Activated naive CD8-positive, alpha-beta T cell treated with anti-CD3 and anti-CD28 coated beads, Interleukin-2, amount 10 ng/mL, durations not matched to agents 7 days and 5 days (primary cell): ENCODE results near the gene SLC35D3. TPM values are rescaled to one million over a fixed set of nuclear protein-coding genes. Genes with fewer than 3 reads are reported as not detected.
"Not testable (repeated sequence)": the region's sequence is repeated elsewhere in the genome, so short reads cannot be mapped to it uniquely, and the experiment has no call there.

Experiments
- ATAC-seq: fragments of 150-1000 bp; cut with Tn5 transposase; one replicate; pipeline ENCODE4 v1.10.0; 2021; ENCODE audit warnings: low read depth, moderate library complexity
- POLR2A ChIA-PET: fragments of 350-600 bp; sonication (Branson Sonifier 250); formaldehyde crosslinking; loops from one replicate; lab custom pipeline; 2021; ENCODE audit warnings: antibody characterized with exemption; lab: Charles Lee
- DNase-seq: peaks from one replicate; pipeline ENCODE4 v3.0.0; 2021
- H3K27ac Mint-ChIP-seq: one replicate; pipeline ENCODE4 v1.8.0; 2022; ENCODE audit warnings: mild to moderate bottlenecking, mixed read lengths
- H3K27me3 Mint-ChIP-seq: one replicate; pipeline ENCODE4 v1.8.0; 2022; ENCODE audit warnings: mild to moderate bottlenecking, moderate library complexity, mixed read lengths
- H3K36me3 Mint-ChIP-seq: one replicate; pipeline ENCODE4 v1.8.0; 2021; ENCODE audit warnings: mild to moderate bottlenecking, mixed read lengths
- H3K4me1 Mint-ChIP-seq: one replicate; pipeline ENCODE4 v1.8.0; 2021; ENCODE audit warnings: mixed read lengths
- H3K4me3 Mint-ChIP-seq: one replicate; pipeline ENCODE4 v1.8.0; 2022; ENCODE audit warnings: mild to moderate bottlenecking, moderate library complexity, mixed read lengths
- H3K9me3 Mint-ChIP-seq: one replicate; pipeline ENCODE4 v1.8.0; 2021; ENCODE audit warnings: mixed read lengths
- total RNA-seq, 2 experiments: library from RNA; stranded (reverse); gene quantifications; one replicate each; pipeline ENCODE4 v1.2.3, GENCODE V29; 2021

SLC35D3 gene
- total RNA-seq, 2 experiments from 2014 or later = not detected

- ATAC-seq = no peak
- no peak overlapping the region for H3K4me3 Mint-ChIP-seq
- POLR2A ChIA-PET = no interaction called here
- no peaks in the 10 kb centered on the region for H3K36me3 Mint-ChIP-seq
- H3K27ac Mint-ChIP-seq = no peak overlapping the region
- peaks cover 5% of the 10 kb centered on the region for H3K9me3 Mint-ChIP-seq
- H3K27me3 Mint-ChIP-seq = peaks cover 8% of the 10 kb centered on the region
- no peak for DNase-seq
- H3K4me1 Mint-ChIP-seq = no peaks in the 10 kb centered on the region
These were observed 23.0 kb downstream of the SLC35D3 start for GRCh38 chr6:136945072-136945471.

- POLR2A ChIA-PET = no interaction called here
- Mint-ChIP-seq H3K27me3 (peaks cover 8% of the 10 kb centered on the region), H3K9me3 (peaks cover 5% of the 10 kb centered on the region), H3K4me1 (no peaks in the 10 kb centered on the region), H3K36me3 (no peaks in the 10 kb centered on the region), H3K27ac (no peak overlapping the region), H3K4me3 (no peak overlapping the region)
- no peak for DNase-seq
- ATAC-seq = no peak
These were observed 23.6 kb downstream of the SLC35D3 start for GRCh38 chr6:136945711-136946121.

- no peaks in the 10 kb centered on the region for H3K36me3 Mint-ChIP-seq
- H3K4me3 Mint-ChIP-seq = no peak overlapping the region
- DNase-seq (no peak), ATAC-seq (no peak)
- H3K4me1 Mint-ChIP-seq = no peaks in the 10 kb centered on the region
- POLR2A ChIA-PET = no interaction called here
- H3K27me3 Mint-ChIP-seq = peaks cover 8% of the 10 kb centered on the region
- no peak overlapping the region for H3K27ac Mint-ChIP-seq
- peaks cover 1% of the 10 kb centered on the region for H3K9me3 Mint-ChIP-seq
These were observed 24.9 kb downstream of the SLC35D3 start for GRCh38 chr6:136947037-136947436.

GRCh38 chr6:136949957-136950356, 27.9 kb downstream of the SLC35D3 start:
- H3K9me3 Mint-ChIP-seq, DNase-seq, H3K27ac Mint-ChIP-seq, H3K4me1 Mint-ChIP-seq, H3K27me3 Mint-ChIP-seq, ATAC-seq, H3K36me3 Mint-ChIP-seq, H3K4me3 Mint-ChIP-seq, POLR2A ChIA-PET: not testable (repeated sequence)

DNA sequence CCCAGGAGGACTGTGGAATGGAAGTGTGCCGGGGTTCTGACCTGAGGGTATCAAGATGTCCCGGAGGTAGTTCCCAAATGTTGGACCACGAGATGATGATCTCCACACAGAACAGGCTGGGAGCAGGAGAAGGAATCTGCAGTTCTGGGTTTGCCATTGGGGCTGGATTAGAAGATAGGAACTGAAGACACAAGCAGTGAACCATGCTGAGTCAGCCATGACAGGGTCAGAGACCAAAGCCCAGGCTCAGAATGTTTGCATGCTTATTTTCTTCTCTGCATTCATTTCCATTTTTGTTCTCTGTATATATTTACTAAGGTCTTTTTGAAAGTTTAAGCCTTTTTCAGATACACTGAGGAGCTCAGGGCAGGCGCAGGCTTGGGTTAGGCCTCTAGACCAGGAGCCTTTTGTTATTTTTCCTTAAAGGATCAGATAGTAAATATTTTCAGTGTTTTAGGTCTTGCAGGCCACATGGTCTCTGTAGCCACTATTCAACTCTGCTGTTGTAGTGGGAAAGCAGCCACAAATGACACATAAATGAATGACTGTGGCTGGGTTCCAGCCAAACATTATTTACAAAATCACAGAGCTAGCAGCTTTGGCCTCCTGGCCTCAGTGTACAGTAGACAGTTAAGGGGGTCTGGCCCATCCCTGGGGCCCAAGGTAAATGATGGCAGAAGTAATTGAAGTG, 28.5 kb downstream of the SLC35D3 start:
- H3K27me3 Mint-ChIP-seq = peaks cover 10% of the 10 kb centered on the region
- no peaks in the 10 kb centered on the region for H3K36me3 Mint-ChIP-seq
- peaks cover 1% of the 10 kb centered on the region for H3K9me3 Mint-ChIP-seq
- no peak overlapping the region for H3K27ac Mint-ChIP-seq
- DNase-seq (no peak), ATAC-seq (no peak)
- POLR2A ChIA-PET = no interaction called here
- H3K4me3 Mint-ChIP-seq = no peak overlapping the region
- H3K4me1 Mint-ChIP-seq = no peaks in the 10 kb centered on the region

DNA sequence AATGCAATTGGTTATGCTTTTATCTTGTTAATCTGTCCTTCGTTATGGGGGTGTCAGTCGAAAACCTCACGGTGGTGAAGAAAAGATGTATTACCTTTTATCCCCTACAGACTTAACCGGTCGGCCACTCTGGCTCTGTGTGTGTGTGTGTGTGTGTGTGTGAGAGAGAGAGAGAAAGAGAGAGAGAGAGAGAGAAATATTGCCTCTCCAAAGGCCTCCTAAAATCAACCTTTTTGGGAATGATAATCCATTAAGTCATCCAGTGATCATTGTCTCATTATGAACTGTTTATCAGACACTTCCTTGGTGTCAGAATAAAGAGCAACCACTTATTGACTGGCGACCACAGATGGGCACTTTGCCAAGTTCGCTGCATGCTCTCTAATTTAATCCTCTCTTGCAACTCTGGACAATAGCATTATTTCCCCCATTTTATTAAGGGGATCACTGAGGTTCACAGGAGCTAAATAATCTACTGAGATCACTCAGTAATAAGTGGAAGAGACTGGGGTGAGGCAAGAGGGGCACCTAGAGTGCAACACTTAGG, 30.7 kb downstream of the SLC35D3 start:
- POLR2A ChIA-PET = no interaction called here

GRCh38 chr6:136955123-136955522, 33.0 kb downstream of the SLC35D3 start:
- no peak overlapping the region for H3K27ac Mint-ChIP-seq
- H3K4me3 Mint-ChIP-seq = no peak overlapping the region
- ATAC-seq (no peak), DNase-seq (no peak)
- H3K9me3 Mint-ChIP-seq = no peaks in the 10 kb centered on the region
- no peaks in the 10 kb centered on the region for H3K36me3 Mint-ChIP-seq
- peaks cover 5% of the 10 kb centered on the region for H3K4me1 Mint-ChIP-seq
- peaks cover 23% of the 10 kb centered on the region for H3K27me3 Mint-ChIP-seq
- POLR2A ChIA-PET = no interaction called here

More for the DNA sequence above, 30.7 kb downstream of the SLC35D3 start:
- H3K27ac Mint-ChIP-seq = no peak overlapping the region
- DNase-seq (no peak), ATAC-seq (no peak)
- H3K4me3 Mint-ChIP-seq = no peak overlapping the region
- H3K27me3 Mint-ChIP-seq = peaks cover 20% of the 10 kb centered on the region
- H3K9me3 Mint-ChIP-seq = peaks cover 1% of the 10 kb centered on the region
- peaks cover 5% of the 10 kb centered on the region for H3K4me1 Mint-ChIP-seq
- no peaks in the 10 kb centered on the region for H3K36me3 Mint-ChIP-seq

GRCh38 chr6:136956590-136957544, 34.8 kb downstream of the SLC35D3 start:
- Mint-ChIP-seq H3K36me3 (no peaks in the 10 kb centered on the region), H3K4me1 (peaks cover 5% of the 10 kb centered on the region), H3K9me3 (no peaks in the 10 kb centered on the region), H3K27ac (no peak overlapping the region), H3K27me3 (peaks cover 23% of the 10 kb centered on the region), H3K4me3 (no peak overlapping the region)
- DNase-seq (no peak), ATAC-seq (no peak)
- POLR2A ChIA-PET = interaction anchor here (0.7 kb wide), 1 partner anchor 131 kb away, joined by 3 read pairs; no protein-coding TSS in a partner anchor

DNA sequence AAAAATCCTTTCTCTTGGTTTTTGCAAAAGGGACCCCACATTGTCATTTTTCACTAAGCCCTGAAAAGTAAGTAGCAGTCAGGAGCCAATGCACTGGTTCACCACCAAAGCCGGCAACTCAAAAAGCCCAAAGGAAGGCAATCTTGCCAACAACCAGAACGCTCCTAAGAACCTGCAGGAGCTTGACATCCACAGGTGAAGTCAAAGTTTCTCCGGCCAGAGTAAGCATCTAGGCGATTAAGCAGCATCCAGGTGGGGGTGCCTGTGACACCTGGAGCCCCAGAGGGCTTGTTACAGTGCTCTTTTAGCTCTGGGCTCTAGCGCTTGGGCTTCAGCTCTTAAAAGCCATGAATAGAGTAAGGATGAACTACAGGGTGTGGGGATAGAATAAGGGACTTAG, 36.1 kb downstream of the SLC35D3 start:
- Mint-ChIP-seq H3K4me3 (no peak overlapping the region), H3K27ac (no peak overlapping the region), H3K36me3 (no peaks in the 10 kb centered on the region), H3K4me1 (peaks cover 5% of the 10 kb centered on the region), H3K9me3 (no peaks in the 10 kb centered on the region), H3K27me3 (peaks cover 31% of the 10 kb centered on the region)
- no peak for DNase-seq
- POLR2A ChIA-PET = no interaction called here
- ATAC-seq = no peak

DNA sequence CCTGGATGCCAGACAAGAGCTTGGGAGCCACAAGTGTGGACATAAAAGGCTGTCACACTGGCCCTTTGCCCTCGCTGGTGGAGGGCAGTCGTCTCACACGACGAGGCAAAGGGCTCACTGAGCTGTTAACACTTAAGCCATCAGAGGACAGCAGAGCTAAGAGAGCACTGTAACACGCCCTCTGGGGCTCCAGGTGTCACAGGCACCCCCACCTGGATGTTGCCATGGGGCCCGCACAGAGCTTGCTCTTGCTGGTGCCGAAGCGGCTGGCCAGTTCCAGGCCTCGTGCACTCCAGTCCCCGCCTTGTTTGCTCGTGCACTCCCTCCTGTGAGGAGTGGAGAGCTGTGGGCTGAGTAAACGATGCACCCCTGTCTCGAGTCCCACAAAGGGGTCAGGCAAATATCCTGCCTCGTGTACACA, 37.4 kb downstream of the SLC35D3 start:
- POLR2A ChIA-PET = no interaction called here
- Mint-ChIP-seq H3K4me3 (no peak overlapping the region), H3K27me3 (peaks cover 31% of the 10 kb centered on the region), H3K36me3 (no peaks in the 10 kb centered on the region), H3K4me1 (peaks cover 5% of the 10 kb centered on the region), H3K9me3 (no peaks in the 10 kb centered on the region), H3K27ac (no peak overlapping the region)
- no peak for DNase-seq
- no peak for ATAC-seq

- ATAC-seq, POLR2A ChIA-PET: not testable (repeated sequence)
- H3K27me3 Mint-ChIP-seq = peaks cover 29% of the 10 kb centered on the region
These were observed 37.8 kb downstream of the SLC35D3 start for GRCh38 chr6:136959935-136960334.

GRCh38 chr6:136960781-136961180, 38.7 kb downstream of the SLC35D3 start:
- Mint-ChIP-seq H3K27me3 (peaks cover 27% of the 10 kb centered on the region), H3K27ac (no peak overlapping the region), H3K4me1 (peaks cover 5% of the 10 kb centered on the region), H3K36me3 (no peaks in the 10 kb centered on the region), H3K9me3 (no peaks in the 10 kb centered on the region), H3K4me3 (no peak overlapping the region)
- DNase-seq = no peak
- no peak for ATAC-seq
- POLR2A ChIA-PET = no interaction called here

More at GRCh38 chr6:136959935-136960334, 37.8 kb downstream of the SLC35D3 start:
- H3K36me3 Mint-ChIP-seq, H3K27ac Mint-ChIP-seq, H3K9me3 Mint-ChIP-seq, H3K4me3 Mint-ChIP-seq, DNase-seq, H3K4me1 Mint-ChIP-seq: not testable (repeated sequence)

GRCh38 chr6:136961848-136962247, 39.7 kb downstream of the SLC35D3 start:
- DNase-seq (no peak), ATAC-seq (no peak)
- H3K4me1 Mint-ChIP-seq = peaks cover 3% of the 10 kb centered on the region
- peaks cover 29% of the 10 kb centered on the region for H3K27me3 Mint-ChIP-seq
- H3K9me3 Mint-ChIP-seq = no peaks in the 10 kb centered on the region
- no peak overlapping the region for H3K27ac Mint-ChIP-seq
- no peak overlapping the region for H3K4me3 Mint-ChIP-seq
- POLR2A ChIA-PET = no interaction called here
- no peaks in the 10 kb centered on the region for H3K36me3 Mint-ChIP-seq
